ENCODE measurements around the gene ACACA.
"Not testable (repeated sequence)": the region's sequence is repeated elsewhere in the genome, so short reads cannot be mapped to it uniquely, and the experiment has no call there.

The ACACA gene

DNA sequence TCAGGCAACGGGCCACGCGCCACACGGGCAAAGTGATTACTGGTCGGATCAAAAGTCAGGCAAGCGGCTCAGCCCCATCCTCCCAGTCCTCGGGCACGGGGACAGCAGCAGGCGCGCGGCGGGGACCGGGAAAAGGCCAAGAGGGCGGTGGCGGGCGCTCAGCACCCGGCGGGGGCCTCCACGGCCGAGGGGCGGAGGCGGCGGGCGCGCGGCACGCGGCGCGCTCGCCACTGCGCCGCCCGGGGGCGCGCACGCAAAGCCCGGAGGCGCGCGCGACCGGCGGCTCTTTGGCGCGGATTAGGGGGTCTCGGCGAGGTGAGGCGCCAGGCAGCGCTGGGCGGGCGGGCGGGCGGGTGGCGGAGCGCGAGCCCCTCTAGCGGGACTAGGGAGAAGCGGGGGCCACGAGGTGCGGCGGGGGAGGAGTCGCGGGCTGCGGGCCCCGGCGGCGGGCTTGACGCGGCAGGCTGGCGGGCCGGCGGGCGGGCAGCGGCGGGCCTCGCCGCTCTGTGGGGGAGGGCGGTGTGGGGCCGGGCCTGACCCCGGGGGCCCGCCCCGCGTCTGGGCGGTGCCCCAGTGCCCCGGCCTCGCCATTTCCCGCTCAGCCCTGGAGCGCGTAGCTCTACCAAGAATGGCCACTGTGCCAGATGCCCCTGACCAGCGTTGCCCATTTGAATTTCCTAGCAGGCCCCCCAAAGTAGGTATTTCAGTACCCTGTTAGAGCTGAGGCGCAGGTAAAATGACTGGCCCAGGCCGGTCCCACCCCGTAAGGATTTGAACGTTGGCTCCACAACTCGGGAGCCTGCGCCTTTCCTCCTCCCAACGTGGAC lies at the start of gene ACACA, which contains the start of gene TADA2A:
ACACA (minus strand) TSS at position 202 of the 827 bp plus-strand sequence. CDS start 537 bp downstream, outside the sequence.
TADA2A (plus strand) TSS at position 252 of the 827 bp plus-strand sequence. CDS start 4,480 bp downstream, outside the sequence.
- in situ Hi-C loops (cut with MboI; ENCODE audit: low sequenced_read_pairs): no loop called here

DNA sequence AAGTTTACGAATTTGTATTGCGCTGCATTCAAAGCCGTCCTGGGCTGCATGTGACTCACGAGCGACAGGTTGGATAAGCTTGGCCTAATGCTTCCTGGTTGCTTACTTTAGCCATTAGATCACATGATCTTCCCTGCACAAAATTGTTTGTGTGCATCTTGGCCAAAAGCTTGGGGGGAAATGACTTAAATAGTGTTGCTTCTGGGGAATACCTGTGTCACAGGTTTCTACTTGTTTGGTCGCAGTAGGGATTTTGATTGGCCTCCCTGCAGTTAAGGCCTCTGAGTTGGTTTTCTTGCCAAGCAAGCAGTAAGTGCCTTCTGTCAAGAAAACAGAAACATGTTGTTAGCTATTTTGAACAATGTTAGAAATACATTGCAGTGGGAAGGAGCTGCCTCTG lies 43.5 kb upstream of the ACACA start:
- in situ Hi-C loops (cut with MboI; ENCODE audit: low sequenced_read_pairs): no loop called here

DNA sequence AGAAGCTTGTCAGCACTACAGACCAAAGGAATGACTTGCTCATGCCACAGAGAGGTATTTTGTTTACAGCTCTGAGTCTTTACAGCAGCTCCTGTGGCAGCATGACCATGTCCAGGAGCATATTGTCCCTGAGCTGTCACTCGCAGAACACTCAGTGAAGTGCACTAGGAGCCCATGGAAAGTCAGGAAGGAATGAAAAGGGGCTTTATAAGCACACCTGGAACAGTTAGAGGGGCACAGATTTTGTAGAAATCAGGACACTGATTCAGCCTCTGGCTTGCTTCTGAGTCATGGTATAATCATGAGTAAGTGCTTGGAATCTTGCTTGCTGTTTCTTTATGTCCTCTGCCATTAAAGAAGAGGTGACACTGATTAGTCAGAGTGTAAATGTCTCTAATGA lies 41.0 kb upstream of the ACACA start:
- in situ Hi-C loops (cut with MboI; ENCODE audit: low sequenced_read_pairs): no loop called here

DNA sequence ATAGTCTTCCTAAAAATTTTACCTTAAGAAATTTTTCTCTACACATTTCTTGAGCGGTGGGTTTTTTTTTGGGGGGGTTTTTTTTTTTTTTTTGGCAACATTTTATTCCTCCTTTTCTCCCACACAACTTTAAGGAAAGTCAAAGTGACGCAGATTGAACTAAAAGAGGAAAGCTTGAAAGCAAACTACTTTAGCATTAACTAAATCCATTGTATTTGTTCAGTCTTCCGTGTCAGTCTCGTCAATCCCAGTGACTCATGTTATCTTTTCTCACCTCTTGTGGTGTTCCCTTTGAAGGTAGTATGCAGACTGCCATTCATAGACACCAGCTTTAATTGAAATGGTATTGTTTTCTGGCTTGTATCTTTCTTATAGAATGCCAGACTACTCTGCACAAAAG lies 39.4 kb upstream of the ACACA start:
- in situ Hi-C loops (cut with MboI; ENCODE audit: low sequenced_read_pairs): no loop called here

DNA sequence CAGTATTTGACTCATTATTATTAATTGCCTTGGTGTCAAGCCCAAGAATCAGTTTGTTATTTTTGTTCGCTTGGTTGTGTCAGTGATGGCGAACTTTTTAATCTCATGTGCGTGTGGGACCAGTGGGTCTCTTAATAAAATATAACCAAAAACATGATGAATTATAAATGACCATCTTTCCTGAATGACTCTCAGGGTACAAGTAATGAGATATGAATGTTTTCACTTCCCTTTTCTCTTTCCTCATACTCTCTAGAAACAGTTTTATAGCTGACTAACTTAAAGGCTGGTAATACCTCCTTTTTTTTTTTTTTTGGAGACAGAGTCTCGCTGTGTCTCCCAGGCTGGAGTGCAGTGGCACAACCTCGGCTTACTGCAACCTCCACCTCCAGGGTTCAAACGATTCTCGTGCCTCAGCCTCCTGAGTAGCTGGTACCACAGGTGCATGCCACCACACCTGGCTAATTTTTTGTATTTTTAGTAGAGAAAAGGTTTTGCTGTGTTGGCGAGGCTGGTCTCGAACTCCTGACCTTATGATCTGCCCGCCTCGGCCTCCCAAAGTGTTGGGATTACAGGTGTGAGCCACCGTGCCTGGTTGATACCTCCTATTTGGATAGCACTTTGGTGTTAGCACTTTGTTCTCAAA lies 34.9 kb upstream of the ACACA start:
- in situ Hi-C loops (cut with MboI; ENCODE audit: low sequenced_read_pairs): not testable (repeated sequence)

DNA sequence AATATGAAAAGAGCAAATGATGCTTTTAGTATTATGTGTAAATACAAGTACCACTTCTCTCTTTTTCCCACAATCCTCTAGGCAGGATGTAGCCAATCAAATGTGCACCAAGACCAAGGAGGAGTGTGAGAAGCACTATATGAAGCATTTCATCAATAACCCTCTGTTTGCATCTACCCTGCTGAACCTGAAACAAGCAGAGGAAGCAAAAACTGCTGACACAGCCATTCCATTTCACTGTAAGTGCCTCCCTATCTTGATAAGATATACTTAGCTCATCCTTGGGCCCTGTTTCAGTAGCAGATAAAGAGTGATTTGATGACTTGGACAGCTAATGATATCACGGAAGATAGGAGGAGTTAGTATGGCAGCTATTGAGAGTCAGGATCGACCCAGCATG lies 33.8 kb upstream of the ACACA start:
- in situ Hi-C loops (cut with MboI; ENCODE audit: low sequenced_read_pairs): no loop called here

DNA sequence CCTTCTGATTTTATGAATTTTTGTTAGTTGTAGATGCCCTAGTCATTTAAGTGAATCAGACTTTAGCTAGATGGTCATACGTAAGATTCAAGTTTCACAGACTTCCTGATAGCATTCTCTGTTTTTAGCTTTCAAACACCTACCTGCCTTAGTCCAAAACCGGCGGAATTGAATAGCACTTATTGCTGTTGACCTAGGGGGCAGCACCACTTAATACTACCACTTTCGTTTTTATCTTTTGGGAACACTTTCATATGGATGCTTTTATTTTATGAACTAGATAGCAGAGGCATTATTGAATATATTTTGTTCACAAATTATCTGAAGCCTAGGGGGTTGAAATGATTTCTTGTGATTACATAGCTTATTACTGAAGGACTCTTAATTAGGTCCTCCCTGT lies 31.5 kb upstream of the ACACA start:
- in situ Hi-C loops (cut with MboI; ENCODE audit: low sequenced_read_pairs): no loop called here

DNA sequence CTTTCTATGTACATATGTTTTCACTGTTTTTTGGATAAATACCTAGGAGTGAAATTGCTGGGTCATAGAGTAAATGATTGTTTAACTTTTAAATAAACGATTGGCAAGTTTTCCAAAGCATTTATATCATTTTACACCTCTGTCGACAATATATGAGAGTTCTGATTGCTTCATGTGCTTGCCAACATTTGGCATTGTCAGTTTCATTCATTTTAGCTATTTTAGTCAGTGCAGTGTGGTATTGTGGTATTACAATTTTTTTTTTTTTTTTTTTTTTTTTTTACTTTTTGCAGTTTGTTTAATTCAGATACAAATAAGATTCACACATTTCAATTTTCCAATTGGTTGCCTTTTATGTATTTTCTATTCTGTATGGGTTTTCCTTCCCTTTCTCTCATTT lies 26.0 kb upstream of the ACACA start:
- in situ Hi-C loops (cut with MboI; ENCODE audit: low sequenced_read_pairs): no loop called here

DNA sequence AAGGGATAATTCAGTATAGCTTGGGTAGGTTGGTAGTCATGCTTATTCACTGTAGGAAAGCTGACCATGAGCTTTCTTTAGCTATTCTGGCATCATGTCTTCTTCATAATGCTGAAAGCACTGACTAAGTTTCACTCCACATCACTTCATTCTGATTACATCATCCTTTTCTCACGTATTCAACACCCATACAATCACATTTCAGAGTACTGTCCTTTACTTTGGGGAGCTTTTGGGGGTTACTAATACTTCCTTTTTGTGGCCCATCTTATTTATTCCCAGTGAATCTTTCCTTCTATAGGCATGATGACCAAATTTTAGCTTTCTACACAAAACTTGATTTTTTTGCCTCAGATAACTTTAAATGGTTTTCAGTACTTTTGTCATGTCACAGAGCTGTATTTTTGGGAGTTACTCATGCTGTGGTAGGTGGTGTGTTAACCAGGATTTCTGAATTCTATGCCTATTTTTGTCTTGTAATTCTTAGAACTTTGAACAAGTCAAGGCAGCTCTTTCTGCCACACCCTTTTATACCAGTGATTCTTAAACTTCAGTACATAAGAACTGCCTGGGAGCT lies 23.5 kb upstream of the ACACA start:
- in situ Hi-C loops (cut with MboI; ENCODE audit: low sequenced_read_pairs): no loop called here

DNA sequence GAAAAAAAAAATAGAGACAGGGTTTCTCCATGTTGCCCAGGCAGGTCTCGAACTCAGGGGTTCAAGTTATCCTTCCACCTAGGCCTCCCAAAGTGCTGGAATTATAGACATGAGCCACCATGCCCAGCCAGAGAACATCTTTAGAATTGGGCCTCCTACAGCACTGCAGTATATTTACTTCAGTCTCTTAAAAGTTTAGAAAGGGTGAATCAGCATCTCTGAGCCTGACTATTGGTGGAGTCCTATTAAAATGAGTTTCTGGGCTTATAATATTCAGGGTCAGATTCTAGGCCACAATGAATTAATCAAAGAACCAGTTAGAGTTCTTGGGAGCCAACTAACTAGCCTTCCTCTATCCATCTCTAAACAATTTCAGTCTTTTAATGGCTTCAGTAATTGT lies 22.8 kb upstream of the ACACA start:
- in situ Hi-C loops (cut with MboI; ENCODE audit: low sequenced_read_pairs): no loop called here

DNA sequence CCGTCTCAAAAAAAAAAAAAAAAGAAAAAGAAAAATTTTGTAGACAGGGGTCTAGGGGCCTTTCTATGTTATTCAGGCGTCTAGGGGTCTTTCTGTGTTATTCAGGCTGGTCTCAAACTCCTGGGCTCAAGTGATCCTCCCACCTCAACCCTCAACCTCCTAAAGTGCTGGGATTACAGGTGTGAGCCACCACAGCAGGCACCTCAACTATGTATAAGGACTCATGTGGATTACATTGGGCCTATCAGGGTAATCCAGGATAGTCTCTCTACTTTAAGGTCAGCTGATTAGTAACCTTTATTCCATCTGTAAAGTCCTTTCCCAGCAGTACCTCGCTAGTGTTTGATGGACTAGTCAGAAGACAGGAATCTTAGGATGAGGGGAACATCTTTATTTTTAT lies 22.4 kb upstream of the ACACA start:
- in situ Hi-C loops (cut with MboI; ENCODE audit: low sequenced_read_pairs): no loop called here

DNA sequence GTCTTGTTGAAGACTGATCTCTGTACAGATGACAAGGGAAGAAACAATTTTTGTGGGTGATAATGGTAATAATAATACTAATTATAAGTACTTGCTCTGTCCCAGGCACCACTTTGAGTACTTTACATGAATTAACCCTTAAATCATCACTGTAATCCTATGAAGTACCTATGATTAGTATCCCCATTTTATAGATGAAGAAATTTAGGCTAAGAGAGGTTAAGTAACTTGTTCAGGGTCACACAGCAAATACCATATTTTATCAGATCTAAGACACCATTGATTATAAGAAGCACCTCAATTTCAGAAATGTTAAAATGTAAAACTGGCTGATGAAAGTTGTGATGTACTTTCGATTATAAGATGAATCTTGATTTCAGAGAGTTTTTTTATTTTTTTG lies 18.6 kb upstream of the ACACA start:
- in situ Hi-C loops (cut with MboI; ENCODE audit: low sequenced_read_pairs): no loop called here

DNA sequence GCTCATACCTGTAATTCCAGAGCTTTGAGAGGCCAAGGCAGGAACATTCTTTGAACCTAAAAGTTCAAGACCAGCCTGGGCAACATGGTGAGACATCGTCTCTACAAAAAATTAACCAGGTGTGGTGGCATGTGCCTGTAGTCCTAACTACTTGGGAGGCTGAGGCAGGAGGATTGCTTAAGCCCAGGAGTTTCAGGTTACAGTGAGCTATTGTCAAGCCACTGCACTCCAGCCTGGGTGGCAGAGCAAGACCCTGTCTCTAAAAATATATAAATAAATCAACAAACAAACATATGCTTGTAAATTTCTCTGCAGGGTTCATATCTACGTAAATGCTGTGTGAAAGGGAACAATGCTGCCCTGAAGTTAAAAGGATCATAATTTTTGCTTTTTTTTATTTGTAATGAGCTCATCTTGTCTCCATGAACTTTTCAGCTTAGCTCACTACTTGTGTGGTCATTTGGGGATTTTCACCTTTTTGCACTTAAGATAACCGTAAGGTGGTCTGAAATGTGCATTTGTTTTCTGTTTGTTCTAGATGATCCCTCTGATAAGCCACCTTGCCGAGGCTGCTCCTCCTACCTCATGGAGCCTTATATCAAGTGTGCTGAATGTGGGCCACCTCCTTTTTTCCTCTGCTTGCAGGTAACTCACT lies 16.5 kb upstream of the ACACA start:
- in situ Hi-C loops (cut with MboI; ENCODE audit: low sequenced_read_pairs): no loop called here

DNA sequence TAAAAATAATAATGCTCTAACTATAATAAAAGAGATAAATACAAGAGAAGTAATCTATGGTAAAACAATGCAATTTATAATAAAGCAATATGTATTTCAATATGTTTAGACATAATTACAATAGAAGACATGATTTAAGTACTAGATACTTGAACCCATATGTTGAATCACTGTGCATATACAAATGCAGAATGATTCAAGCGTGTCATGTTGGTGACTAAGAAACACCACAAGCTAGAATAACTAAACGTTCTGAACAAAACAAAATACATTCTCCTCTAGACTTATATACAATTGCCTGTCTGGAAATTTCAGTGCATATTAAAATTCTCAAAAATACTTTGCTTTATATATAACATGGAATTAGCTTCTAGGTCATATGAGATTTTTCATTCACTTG lies 11.2 kb upstream of the ACACA start:
- in situ Hi-C loops (cut with MboI; ENCODE audit: low sequenced_read_pairs): no loop called here

DNA sequence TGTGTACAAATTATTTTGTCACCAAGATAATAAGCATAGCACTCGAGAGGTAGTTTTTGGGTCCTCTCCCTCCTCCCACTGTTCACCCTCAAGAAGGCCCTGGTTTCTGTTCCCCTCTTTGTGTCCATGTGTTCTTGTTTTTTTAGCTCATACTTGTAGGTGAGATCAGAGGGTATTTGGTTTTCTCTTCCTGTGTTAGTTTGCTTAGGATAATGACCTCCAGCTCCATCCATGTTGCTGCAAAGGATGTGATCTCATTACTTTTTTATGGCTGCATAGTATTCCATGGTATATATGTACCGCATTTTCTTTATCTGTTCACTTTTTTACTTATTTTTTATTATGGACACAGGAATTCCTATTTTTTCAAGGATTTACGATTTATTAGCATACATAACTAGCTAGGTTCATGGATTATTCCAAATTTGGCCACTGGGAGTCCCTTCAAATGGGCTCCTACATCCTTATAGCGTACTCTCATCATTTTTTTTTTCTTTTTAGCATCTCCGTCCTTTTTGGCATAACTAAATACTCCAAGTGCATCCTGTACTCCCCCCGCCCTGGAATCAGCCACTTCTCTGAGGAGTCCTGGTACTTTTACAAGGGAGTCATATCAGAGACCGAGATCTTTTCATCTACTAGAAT lies 7.4 kb upstream of the ACACA start:
- in situ Hi-C loops (cut with MboI; ENCODE audit: low sequenced_read_pairs): no loop called here

DNA sequence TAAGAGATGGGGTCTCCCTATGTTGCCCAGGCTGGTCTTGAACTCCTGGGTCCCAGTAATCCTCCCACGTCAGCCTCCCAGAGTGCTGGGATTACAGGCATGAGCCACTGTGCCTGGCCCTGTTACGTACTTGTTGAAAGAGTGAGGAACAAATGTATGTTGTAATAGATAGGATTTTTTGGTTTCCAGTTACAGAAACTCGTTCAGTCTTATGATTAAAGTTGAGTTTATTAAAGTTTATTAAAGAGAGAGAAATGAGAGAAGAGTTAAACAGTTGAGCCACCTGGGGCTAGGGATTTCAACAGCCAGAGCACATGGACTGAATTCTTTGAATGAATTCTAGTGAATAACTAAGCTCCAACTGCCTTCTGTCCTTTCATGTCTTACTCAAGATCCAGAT lies 3.7 kb upstream of the ACACA start:
- in situ Hi-C loops (cut with MboI; ENCODE audit: low sequenced_read_pairs): no loop called here

DNA sequence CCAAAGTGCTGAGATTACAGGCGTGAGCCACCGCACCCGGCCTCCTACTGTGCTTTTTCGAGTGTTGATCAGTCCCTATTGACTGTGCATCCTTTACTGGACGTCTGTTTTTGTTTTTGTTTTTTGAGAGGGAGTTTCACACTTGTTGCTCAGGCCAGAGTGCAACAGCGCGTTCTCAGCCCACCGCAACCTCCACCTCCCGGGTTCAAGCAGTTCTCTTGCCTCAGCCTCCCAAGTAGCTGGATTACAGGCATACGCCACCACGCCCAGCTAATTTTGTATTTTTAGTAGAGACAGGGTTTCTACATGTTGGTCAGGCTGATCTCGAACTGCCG lies 1.5 kb upstream of the ACACA start:
- in situ Hi-C loops (cut with MboI; ENCODE audit: low sequenced_read_pairs): not testable (repeated sequence)

DNA sequence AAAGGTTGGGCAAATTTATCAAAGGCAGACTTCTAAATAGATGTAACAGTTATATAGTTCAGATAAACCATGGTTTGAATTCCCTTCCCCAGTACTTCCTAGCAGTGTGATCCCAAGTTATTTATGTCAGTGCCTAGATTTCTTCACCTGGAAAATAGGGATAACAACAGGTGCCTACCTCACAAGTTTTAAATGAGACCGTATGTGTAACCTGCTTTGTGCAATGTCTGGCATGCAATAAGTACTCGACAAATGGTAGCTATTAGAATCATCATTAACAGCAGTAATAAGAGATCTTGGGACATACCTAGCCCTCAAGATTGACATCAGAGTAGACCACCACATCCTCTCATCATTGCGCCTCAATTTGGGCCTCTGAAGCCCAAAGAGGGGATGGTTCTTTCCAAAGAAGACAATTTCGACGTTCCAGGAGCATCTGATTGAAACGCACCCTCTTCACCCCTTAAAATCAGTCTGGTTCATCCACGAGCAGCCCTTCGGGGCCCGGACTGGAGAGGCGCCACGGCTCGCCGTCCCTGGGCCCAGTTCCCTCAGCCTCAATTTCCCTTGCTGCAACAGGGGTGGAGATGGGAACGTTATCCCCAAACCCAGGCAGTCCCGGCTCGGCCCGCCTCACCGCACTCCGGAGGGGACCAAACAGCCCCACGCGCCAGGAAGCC lies 541 bp downstream of the ACACA start:
- in situ Hi-C loops (cut with MboI; ENCODE audit: low sequenced_read_pairs): no loop called here

DNA sequence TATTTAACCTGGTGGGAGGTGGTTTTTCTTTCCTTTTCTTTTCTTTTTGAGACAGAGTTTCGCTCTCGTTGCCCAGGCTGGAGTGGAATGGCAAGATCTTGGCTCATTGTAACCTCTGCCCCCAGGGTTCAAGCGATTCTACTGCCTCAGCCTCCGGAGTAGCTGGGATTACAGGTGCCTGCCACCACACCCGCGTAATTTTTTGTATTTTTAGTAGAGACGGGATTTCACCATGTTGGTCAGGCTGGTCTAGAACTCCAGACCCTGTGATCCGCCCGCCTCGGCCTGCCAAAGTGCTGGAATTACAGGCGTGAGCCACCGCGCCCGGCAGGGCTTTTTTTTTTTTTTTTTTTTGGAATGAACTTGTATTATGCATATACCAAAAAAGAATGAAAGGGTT lies 1.1 kb downstream of the ACACA start:
- in situ Hi-C loops (cut with MboI; ENCODE audit: low sequenced_read_pairs): not testable (repeated sequence)

DNA sequence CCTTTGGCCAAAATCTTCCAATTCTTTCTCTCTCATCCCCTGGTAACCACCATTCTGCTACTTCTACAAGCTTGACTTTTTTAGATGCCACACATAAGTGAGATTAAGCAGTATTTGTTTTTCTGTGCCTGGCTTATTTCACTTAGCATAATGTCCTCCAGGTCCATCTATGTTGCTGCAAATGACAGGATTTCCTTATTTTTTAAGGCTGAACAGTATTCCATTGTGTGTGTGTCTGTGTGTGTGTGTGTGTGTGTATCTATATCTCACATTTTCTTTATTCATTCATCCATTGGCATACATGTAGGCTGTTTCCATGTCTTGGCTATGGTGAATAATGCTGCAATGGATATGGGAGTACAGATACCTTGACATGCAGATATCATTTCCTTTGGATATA lies 6.1 kb downstream of the ACACA start:
- in situ Hi-C loops (cut with MboI; ENCODE audit: low sequenced_read_pairs): no loop called here

Measured in HL-60/S4 treated with retinoic acid at 250 ng/mL for 4 days and 3 days (cell line).